Mammary epithelial cell (primary cell): ENCODE results near the gene HCRT.
"Not testable (repeated sequence)": the region's sequence is repeated elsewhere in the genome, so short reads cannot be mapped to it uniquely, and the experiment has no call there.

ENCODE experiments used
- CTCF ChIP-seq, 2 donors: IDR thresholded peaks in 1 of 2; conservative IDR thresholded peaks in 1 of 2; 2 replicates each; pipeline ENCODE4 v1.5.1; 2011 to 2012; ENCODE audit warnings: inconsistent platforms in 2 of 2, low read length in 2 of 2, mild to moderate bottlenecking in 2 of 2, control low read depth in 1 of 2, low read depth in 1 of 2; ENCODE audit not compliant: insufficient read depth in 1 of 2; ENCODE audit errors: extremely low read depth in 1 of 2
- EZH2 ChIP-seq: IDR thresholded peaks from 2 replicates; pipeline ENCODE4 v1.6.1; 2012; ENCODE audit warnings: low read length, inconsistent platforms, borderline replicate concordance

- not testable (repeated sequence) for TF ChIP-seq CTCF (conservative IDR thresholded peaks at IDR 0.05 in 1 of 2, IDR thresholded peaks at IDR 0.05 in 1 of 2; ENCODE audit: extremely low read depth in 1 of 2, insufficient read depth in 1 of 2, low read depth in 1 of 2, low read length in 2 of 2); EZH2
Observed at GRCh38 chr17:42211921-42212341, 26.7 kb upstream of the HCRT start.
